Hepatocyte (in vitro differentiated cells): ENCODE data around the gene BLACAT1.

Experiments
- CTCF ChIP-seq: fragments of 200-600 bp; sonication (generic); IDR thresholded peaks from 2 replicates; pipeline ENCODE4 v1.5.1; 2016; ENCODE audit warnings: antibody characterized with exemption, mild to moderate bottlenecking; ENCODE audit not compliant: poor library complexity
- EZH2 ChIP-seq: fragments of 200-600 bp; sonication (generic); IDR thresholded peaks from 2 replicates; pipeline ENCODE4 v1.6.1; 2016; ENCODE audit warnings: antibody characterized with exemption, mild to moderate bottlenecking, borderline replicate concordance
- EZH2phosphoT487 ChIP-seq: fragments of 200-600 bp; sonication (generic); IDR thresholded peaks from one replicate; pipeline ENCODE4 v1.6.1; 2018; ENCODE audit warnings: antibody characterized with exemption, mild to moderate bottlenecking, low read depth, moderate library complexity; ENCODE audit not compliant: unreplicated experiment, severe bottlenecking

GRCh38 chr1:205416322-205416721 lies 39.5 kb downstream of the BLACAT1 start:
- TF ChIP-seq EZH2phosphoT487 = no peak
- no peak for TF ChIP-seq CTCF
- no peak for TF ChIP-seq EZH2
